Measurements from ENCODE around the gene TRIM24. TPM values are rescaled to one million over a fixed set of nuclear protein-coding genes. Genes with fewer than 3 reads are reported as not detected.

Gene TRIM24
- total RNA-seq, 2 experiments from 2014 or later, result 11.6 to 12.3 TPM

- Mint-ChIP-seq H3K36me3 (ENCODE audit: low read depth) (no peaks in the 10 kb centered on the region), H3K4me1 (ENCODE audit: low read depth) (peaks cover 16% of the 10 kb centered on the region), H3K27me3 (ENCODE audit: low read depth) (no peaks in the 10 kb centered on the region), H3K9me3 (no peaks in the 10 kb centered on the region), H3K27ac (no peak overlapping the region), H3K4me3 (no peak overlapping the region)
- CTCF ChIA-PET, result interaction anchor here (1.4 to 2.3 kb wide), 2 partner anchors 13 to 132 kb away, joined by 4 to 7 read pairs; no protein-coding TSS in a partner anchor
- DNase-seq, result no peak
- intact Hi-C loops (cut with micrococcal nuclease), result loop anchor here (1.0 to 5.0 kb wide), 3 partner anchors 18 to 145 kb away; partner anchors contain the start of gene TRIM24
Measured at GRCh38 chr7:138607216-138608126, 147.4 kb downstream of the TRIM24 start.

- Mint-ChIP-seq H3K4me3 (no peak overlapping the region), H3K4me1 (ENCODE audit: low read depth) (peaks cover 16% of the 10 kb centered on the region), H3K27ac (no peak overlapping the region), H3K36me3 (ENCODE audit: low read depth) (no peaks in the 10 kb centered on the region), H3K27me3 (ENCODE audit: low read depth) (no peaks in the 10 kb centered on the region), H3K9me3 (no peaks in the 10 kb centered on the region)
- intact Hi-C loops (cut with micrococcal nuclease), result loop anchor here (1.0 to 5.0 kb wide), 3 partner anchors 17 to 146 kb away; partner anchors contain the start of gene TRIM24
- peak; percentile 57 for DNase-seq
- CTCF ChIA-PET, result interaction anchor here (1.4 to 2.3 kb wide), 2 partner anchors 14 to 131 kb away, joined by 4 to 7 read pairs; no protein-coding TSS in a partner anchor
Measured at GRCh38 chr7:138608275-138608674, 148.2 kb downstream of the TRIM24 start.

GRCh38 chr7:138610671-138611170 is 150.7 kb downstream of the TRIM24 start:
- Mint-ChIP-seq H3K27me3 (ENCODE audit: low read depth) (no peaks in the 10 kb centered on the region), H3K9me3 (no peaks in the 10 kb centered on the region), H3K4me1 (ENCODE audit: low read depth) (peaks cover 16% of the 10 kb centered on the region), H3K27ac (no peak overlapping the region), H3K4me3 (no peak overlapping the region), H3K36me3 (ENCODE audit: low read depth) (no peaks in the 10 kb centered on the region)
- intact Hi-C loops (cut with micrococcal nuclease), result no loop called here
- no peak for DNase-seq
- CTCF ChIA-PET, result interaction anchor here (0.7 kb wide), 1 partner anchor 680 kb away, joined by 4 read pairs; no protein-coding TSS in a partner anchor

- CTCF ChIA-PET, result no interaction called here
- Mint-ChIP-seq H3K9me3 (no peaks in the 10 kb centered on the region), H3K4me1 (ENCODE audit: low read depth) (no peaks in the 10 kb centered on the region), H3K4me3 (no peak overlapping the region), H3K27ac (no peak overlapping the region), H3K27me3 (ENCODE audit: low read depth) (no peaks in the 10 kb centered on the region), H3K36me3 (ENCODE audit: low read depth) (no peaks in the 10 kb centered on the region)
- intact Hi-C loops (cut with micrococcal nuclease), result no loop called here
- DNase-seq, result no peak
Measured at GRCh38 chr7:138613630-138614029, 153.6 kb downstream of the TRIM24 start.

GRCh38 chr7:138616085-138616484 is 156.0 kb downstream of the TRIM24 start:
- no peak for DNase-seq
- Mint-ChIP-seq H3K27ac (no peak overlapping the region), H3K9me3 (no peaks in the 10 kb centered on the region), H3K36me3 (ENCODE audit: low read depth) (no peaks in the 10 kb centered on the region), H3K4me3 (no peak overlapping the region), H3K27me3 (ENCODE audit: low read depth) (no peaks in the 10 kb centered on the region), H3K4me1 (ENCODE audit: low read depth) (no peaks in the 10 kb centered on the region)
- CTCF ChIA-PET, result interaction anchor here (0.6 kb wide), 1 partner anchor 32 kb away, joined by 5 read pairs; no protein-coding TSS in a partner anchor
- intact Hi-C loops (cut with micrococcal nuclease), result no loop called here

- Mint-ChIP-seq H3K4me3 (no peak overlapping the region), H3K4me1 (ENCODE audit: low read depth) (no peaks in the 10 kb centered on the region), H3K27ac (no peak overlapping the region), H3K27me3 (ENCODE audit: low read depth) (no peaks in the 10 kb centered on the region), H3K36me3 (ENCODE audit: low read depth) (no peaks in the 10 kb centered on the region), H3K9me3 (no peaks in the 10 kb centered on the region)
- no peak for DNase-seq
- intact Hi-C loops (cut with micrococcal nuclease), result no loop called here
- CTCF ChIA-PET, result no interaction called here
Measured at GRCh38 chr7:138618506-138618905, 158.4 kb downstream of the TRIM24 start.

- DNase-seq, result no peak
- no peaks in the 10 kb centered on the region for H3K27me3 Mint-ChIP-seq (ENCODE audit: low read depth)
- CTCF ChIA-PET, result interaction anchor here (0.5 kb wide), 1 partner anchor 17 kb away, joined by 5 read pairs; no protein-coding TSS in a partner anchor
- H3K4me1 Mint-ChIP-seq (ENCODE audit: low read depth), result no peaks in the 10 kb centered on the region
- no peak overlapping the region for H3K4me3 Mint-ChIP-seq
- intact Hi-C loops (cut with micrococcal nuclease), result no loop called here
- no peaks in the 10 kb centered on the region for H3K36me3 Mint-ChIP-seq (ENCODE audit: low read depth)
- no peak overlapping the region for H3K27ac Mint-ChIP-seq
- H3K9me3 Mint-ChIP-seq, result no peaks in the 10 kb centered on the region
Measured at GRCh38 chr7:138618933-138619332, 158.9 kb downstream of the TRIM24 start.

GRCh38 chr7:138622841-138623240 is 162.8 kb downstream of the TRIM24 start:
- Mint-ChIP-seq H3K4me1 (ENCODE audit: low read depth) (peaks cover 31% of the 10 kb centered on the region), H3K4me3 (no peak overlapping the region), H3K9me3 (no peaks in the 10 kb centered on the region), H3K27ac (no peak overlapping the region), H3K27me3 (ENCODE audit: low read depth) (no peaks in the 10 kb centered on the region), H3K36me3 (ENCODE audit: low read depth) (no peaks in the 10 kb centered on the region)
- no peak for DNase-seq
- intact Hi-C loops (cut with micrococcal nuclease), result loop anchor here (10.0 kb wide), 1 partner anchor 458 kb away; no protein-coding TSS in a partner anchor
- CTCF ChIA-PET, result no interaction called here

- Mint-ChIP-seq H3K4me1 (ENCODE audit: low read depth) (peaks cover 40% of the 10 kb centered on the region), H3K27ac (peak overlapping the region; percentile 72), H3K27me3 (ENCODE audit: low read depth) (no peaks in the 10 kb centered on the region), H3K36me3 (ENCODE audit: low read depth) (no peaks in the 10 kb centered on the region), H3K4me3 (no peak overlapping the region), H3K9me3 (no peaks in the 10 kb centered on the region)
- peak; percentile 17 for DNase-seq
- CTCF ChIA-PET, result interaction anchor here (1.0 to 4.1 kb wide), 2 partner anchors 113 to 614 kb away, joined by 3 to 14 read pairs; no protein-coding TSS in a partner anchor
- intact Hi-C loops (cut with micrococcal nuclease), result loop anchor here (1.0 to 10.0 kb wide), 5 partner anchors 17 to 460 kb away; partner anchors contain the start of gene TRIM24
Measured at GRCh38 chr7:138625084-138625848, 165.2 kb downstream of the TRIM24 start.

GRCh38 chr7:138625849-138626230 is 165.8 kb downstream of the TRIM24 start:
- peak; percentile 38 for DNase-seq
- Mint-ChIP-seq H3K4me1 (ENCODE audit: low read depth) (peaks cover 43% of the 10 kb centered on the region), H3K4me3 (no peak overlapping the region), H3K9me3 (no peaks in the 10 kb centered on the region), H3K27ac (peak overlapping the region; percentile 72), H3K36me3 (ENCODE audit: low read depth) (no peaks in the 10 kb centered on the region), H3K27me3 (ENCODE audit: low read depth) (no peaks in the 10 kb centered on the region)
- intact Hi-C loops (cut with micrococcal nuclease), result loop anchor here (1.0 to 10.0 kb wide), 5 partner anchors 18 to 461 kb away; partner anchors contain the start of gene TRIM24
- CTCF ChIA-PET, result interaction anchor here (1.0 to 4.1 kb wide), 2 partner anchors 113 to 615 kb away, joined by 3 to 14 read pairs; no protein-coding TSS in a partner anchor

- no peaks in the 10 kb centered on the region for H3K36me3 Mint-ChIP-seq (ENCODE audit: low read depth)
- no peak overlapping the region for H3K4me3 Mint-ChIP-seq
- no peak for DNase-seq
- peak overlapping the region; percentile 46 for H3K27ac Mint-ChIP-seq
- H3K4me1 Mint-ChIP-seq (ENCODE audit: low read depth), result peaks cover 45% of the 10 kb centered on the region
- no peaks in the 10 kb centered on the region for H3K27me3 Mint-ChIP-seq (ENCODE audit: low read depth)
- CTCF ChIA-PET, result interaction anchor here (0.7 to 4.1 kb wide), 2 partner anchors 17 to 112 kb away, joined by 3 to 14 read pairs; no protein-coding TSS in a partner anchor
- intact Hi-C loops (cut with micrococcal nuclease), result loop anchor here (5.0 to 10.0 kb wide), 2 partner anchors 250 to 462 kb away; no protein-coding TSS in a partner anchor
- H3K9me3 Mint-ChIP-seq, result no peaks in the 10 kb centered on the region
Measured at GRCh38 chr7:138626846-138627245, 166.8 kb downstream of the TRIM24 start.
